GM18498 (cell line): ENCODE measurements around the gene PDZRN3.

ENCODE experiments used
- ATAC-seq: cut with Tn5 transposase; IDR thresholded peaks from one replicate; pipeline ENCODE4 v1.9.1; 2021; ENCODE audit warnings: mild to moderate bottlenecking, moderate library complexity; ENCODE audit not compliant: unreplicated experiment

PDZRN3 gene

DNA sequence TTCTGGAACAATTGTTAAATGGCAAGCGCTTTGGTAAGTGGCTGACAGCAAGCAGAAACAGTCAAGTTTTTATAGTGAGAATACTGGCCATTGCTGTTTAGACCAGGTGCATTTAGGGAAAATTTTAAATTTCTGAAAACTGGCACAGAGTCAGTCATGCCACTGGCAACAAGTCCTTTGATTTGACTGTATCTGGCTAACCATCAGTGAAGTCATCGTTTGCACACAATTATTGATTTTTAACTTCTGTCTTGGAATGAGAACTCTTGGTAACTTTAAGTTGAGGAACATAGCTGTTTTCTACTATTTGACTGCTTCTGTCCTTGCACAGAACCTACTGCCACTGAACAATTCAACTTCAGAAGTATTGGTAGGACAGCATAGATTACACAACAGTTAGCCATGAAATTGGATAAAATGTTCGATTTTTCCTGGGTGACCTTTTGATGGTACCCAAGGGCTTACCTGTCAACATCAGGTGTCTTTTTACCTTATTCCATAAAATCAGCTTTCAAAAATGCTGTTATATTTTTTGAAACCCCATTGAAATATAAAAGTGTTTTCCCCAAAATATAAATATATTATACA, 225.0 kb downstream of the PDZRN3 start:
- ATAC-seq: no peak

DNA sequence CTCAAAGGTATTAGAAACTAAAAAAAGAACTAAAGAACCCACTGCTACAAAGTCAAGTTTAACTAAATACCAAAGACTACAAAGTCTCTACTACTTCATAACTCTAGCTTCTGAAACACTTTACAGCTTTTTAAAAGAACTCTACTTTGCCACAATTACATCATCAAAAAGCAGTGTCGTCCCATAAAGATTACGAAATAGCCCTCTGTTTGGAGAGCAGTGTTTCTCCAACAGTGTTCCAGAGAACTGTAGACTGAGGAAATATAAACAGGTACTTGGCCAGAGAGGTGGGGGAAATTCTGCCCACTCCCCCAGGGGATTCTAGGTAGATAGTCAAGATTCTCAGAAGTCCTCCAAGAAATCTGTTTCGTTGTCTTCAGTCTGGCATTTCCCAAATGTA, 225.6 kb downstream of the PDZRN3 start:
- ATAC-seq: no peak

DNA sequence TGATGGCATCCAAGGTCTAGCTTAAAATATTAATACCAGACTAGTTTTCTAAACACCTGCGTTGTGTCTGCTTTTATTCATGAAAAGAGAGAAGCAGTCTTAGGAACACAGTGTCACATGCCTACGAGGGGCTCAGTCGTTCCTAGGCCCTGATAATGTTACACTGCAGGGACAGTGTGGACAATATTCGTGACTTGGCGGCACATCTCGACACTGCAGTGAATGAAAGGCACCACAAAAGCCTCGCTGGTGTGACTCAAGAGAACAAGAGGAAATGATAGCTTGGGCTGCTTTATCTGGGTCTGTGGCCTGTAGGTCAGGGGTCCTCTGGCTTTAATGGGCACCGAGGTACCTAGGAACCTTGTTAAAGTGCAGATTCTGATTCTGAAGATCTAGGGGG, 226.7 kb downstream of the PDZRN3 start:
- no peak for ATAC-seq

DNA sequence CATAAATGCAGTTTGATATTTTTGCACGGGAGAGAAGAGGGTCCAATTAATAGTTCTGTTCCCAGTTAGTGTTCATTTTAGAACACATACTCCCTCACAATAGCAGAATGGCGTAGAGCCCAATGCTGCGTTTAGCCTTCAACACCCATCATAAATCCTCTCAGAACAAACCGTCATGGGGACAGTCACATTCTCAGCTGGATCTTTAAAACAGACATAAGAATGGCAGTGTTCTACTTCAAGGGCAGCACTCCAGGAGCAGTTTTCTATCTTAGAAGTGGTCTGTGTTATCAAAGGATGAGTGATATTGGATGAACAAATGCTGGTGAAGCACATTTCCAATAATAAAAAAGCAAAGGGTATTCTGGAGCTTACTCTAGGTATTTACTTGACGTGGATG, 230.5 kb downstream of the PDZRN3 start:
- ATAC-seq: no peak

DNA sequence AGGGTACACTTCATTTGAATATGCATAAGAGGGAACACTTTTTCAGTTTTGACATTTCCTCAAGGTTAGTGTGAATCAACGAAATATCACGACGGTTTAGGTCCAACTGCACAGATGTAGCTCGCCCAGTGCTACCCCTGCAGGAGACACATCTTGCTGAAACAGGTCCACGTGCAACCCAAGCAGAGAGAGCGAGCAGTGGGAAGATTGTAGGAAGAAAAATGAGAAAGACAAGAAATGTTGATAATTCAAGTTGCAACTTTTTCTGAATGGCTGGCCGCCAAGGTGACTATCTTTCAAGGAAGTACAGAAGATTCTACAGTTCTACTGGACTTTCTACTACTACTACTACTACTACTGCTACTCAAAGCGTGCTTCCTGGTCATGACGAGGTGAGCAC, 231.7 kb downstream of the PDZRN3 start:
- ATAC-seq: no peak

DNA sequence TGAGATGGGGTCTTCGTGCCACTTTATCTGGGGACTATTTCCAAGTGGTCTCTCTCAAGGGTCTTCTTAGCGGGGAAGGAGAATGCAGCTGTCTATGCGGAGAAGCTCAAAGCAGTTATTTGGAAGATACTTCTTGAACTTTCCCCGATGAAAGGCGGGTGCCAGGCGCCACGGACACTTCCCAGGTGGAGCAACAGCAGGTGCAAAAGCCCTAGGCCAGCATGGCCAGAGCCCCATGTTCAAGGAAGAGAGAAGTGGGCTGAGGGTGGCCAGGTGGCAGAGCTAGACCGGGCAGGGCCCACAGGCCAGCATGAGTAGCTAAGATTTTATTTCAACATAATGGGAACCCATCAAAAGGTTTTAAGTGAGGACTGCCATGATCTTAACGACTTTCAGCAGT, 232.8 kb downstream of the PDZRN3 start:
- no peak for ATAC-seq

DNA sequence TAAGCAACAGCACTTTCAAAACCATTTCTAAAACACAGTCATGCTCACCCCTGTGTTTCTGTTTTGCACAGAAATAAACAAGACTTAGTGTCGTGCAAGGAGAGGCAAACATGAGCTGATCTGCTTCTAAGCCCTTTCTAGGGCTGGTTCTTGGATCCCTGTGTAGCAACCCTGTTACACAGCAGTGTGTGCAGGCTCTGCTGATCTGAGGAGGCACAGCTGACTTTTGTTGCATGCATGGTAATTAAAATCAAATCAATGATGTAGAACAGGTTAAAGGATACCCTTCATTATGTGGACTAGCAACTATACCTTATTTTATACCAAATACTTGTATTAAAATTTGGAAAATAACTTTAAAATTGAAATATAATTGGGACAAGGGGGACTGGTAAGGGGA, 234.8 kb downstream of the PDZRN3 start:
- no peak for ATAC-seq

DNA sequence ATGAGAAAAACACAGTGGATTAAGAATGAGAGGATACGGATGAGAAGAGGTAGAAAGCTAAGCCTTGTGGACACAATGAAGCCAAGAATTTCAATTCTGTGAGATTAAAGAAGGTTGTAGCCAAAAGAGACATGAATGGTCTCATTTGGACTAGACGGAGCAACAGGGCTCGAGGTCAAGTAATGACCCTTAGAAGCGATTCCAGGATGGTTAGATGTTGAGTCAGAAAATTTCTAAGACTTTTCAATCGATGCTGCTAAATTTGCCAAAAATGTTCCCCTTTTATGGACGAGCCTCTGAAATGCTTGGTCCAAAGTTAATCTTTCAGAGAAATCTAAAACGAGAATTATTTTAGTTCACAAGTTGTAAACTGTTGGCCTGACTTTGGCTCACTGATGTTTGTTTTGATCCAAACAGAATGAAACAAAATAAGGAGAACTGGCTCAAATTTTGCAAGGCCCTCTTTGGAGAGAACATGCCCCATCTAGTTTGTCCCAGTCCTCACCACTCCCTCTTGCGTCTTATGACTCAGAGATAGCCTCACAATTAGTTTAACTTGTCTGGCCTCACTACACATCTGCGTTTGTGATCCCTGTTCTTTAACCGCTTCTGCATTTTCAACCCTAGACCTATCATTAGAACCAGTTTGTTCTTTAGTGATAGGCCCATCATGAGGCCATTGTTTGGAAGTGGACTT, 235.5 kb downstream of the PDZRN3 start:
- no peak for ATAC-seq

DNA sequence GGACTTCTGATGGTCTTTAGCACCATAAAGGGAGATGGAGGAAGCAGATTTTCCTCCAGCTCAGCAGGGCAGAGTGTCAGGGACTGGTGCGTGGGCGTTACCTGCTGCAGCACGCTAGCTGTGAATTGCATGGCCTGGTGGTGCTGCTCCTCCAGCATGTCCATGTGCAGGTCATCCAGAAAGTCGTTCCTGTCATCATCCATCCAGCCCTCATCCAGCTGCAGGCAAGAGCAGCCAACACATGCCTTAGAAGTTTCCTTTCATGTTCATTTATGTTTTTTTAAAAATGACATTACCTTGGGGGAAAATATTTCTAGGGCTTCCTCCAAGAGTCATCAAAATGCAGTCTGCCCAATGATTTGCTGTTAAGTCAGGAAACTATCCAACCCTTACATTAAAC, 239.2 kb downstream of the PDZRN3 start:
- ATAC-seq: no peak

DNA sequence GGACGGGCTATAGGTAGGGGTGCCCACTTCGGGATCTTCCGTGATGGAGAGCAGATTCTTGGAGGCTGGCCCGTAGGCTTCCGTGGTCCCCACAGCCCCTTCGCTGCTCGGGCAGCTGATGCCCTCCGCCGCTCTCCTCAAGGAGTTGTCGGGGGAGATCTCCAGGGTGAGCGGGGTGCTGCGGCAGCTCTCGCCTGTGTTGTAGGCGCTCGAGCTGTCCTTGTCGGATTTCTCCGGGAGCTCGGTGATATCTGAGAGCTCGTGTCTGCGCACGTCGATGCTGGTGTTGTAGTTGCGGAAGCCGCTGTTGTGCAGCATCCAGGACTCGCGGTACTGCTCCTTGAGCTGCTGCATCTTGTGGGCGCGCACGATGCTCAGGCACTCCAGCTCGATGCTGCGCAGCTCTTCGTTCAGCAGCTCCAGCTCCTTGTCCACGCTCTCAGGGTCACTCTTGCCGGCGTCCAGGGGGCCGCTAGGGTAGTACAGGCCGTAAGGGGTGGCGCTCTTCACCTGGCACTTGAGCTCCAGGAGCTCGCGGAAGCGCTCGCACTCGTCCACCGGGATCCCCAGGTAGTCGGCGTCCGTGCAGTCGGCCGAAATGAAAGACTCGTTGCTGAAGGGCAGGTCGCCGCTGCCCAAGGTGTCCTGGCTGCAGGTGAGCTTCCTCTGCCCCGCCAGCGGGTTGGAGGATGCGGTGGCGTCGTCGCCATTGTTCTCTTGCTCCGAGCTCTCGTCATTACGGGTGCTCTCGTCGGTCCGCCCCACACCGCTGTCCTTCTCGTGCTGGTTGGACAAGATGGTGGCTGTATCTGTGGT, 240.4 kb downstream of the PDZRN3 start:
- no peak for ATAC-seq

DNA sequence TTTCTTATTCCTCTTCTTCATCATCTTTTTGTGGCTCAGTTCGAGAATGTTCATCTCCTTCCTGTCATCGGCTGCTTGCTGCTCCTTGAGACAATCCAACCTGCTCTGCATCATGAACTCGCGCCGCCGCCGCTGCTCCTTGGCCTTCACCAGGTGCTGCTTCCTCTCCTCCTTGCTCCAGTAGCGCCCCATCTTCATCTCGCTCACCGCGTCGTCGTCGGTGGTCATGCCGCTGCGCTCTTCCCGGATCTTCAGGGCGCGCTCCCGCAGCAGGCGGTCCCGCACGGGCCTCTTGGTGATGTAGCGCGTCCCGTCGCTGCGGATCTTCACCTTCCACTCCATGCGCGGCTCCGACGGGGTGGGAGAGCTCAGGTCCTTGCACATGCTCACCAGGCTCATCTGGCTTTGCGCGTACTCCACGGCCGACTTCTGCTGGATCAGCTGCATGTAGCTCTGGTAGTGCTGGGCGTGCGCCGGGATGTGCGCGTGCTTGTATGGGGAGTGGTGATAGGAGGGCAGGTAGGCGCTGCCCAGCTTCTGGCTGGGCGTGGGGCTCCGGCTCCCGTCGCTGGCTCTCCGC, 241.2 kb downstream of the PDZRN3 start:
- no peak for ATAC-seq

DNA sequence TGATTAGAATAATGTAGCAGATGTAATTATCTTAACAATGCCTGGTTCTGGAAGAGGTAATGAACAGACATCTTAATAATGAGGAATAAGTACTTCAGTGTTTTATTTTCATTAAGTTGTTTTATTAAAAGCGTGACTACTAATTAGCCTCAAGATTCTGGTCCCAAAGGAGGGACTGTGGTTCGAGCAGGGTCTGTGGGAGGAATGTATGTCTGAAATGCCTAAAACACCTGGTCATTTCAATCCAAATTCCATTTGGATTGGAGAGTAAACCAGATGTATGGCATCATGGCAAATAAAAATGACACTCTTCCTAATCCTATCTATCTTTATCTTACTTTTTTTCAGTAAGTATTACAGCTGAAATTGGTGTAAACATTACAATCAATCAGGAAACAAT, 243.2 kb downstream of the PDZRN3 start:
- no peak for ATAC-seq

DNA sequence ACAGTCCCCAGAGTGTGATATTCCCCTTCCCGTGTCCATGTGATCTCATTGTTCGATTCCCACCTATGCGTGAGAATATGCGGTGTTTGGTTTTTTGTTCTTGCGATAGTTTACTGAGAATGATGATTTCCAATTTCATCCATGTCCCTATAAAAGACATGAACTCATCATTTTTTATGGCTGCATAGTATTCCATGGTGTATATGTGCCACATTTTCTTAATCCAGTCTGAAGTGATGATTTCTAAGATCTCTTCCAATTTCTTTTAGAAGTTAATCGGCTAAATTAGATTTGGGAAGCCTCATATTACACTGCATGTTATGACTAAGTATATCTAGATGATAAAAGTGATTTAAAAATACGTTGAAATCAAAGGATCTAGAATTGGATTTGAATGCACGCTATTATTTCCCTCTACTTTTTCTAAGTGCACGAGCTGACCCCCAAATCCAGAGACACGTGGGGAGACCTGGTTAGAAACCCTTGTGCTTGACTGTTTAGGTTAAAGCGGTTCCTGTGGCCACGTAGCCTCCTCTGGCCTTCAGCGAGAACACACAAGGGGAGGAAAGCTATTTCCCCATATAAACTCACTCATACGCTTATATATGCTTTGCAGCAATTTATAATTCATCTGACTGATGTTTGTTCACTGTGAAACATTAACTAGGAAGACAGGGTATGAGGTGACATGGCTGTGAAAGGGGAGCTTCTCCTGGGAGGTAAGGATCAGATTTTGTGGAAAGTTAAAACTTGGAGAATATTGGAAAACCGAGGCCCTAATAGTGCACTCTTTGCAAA, 243.8 kb downstream of the PDZRN3 start:
- no peak for ATAC-seq

DNA sequence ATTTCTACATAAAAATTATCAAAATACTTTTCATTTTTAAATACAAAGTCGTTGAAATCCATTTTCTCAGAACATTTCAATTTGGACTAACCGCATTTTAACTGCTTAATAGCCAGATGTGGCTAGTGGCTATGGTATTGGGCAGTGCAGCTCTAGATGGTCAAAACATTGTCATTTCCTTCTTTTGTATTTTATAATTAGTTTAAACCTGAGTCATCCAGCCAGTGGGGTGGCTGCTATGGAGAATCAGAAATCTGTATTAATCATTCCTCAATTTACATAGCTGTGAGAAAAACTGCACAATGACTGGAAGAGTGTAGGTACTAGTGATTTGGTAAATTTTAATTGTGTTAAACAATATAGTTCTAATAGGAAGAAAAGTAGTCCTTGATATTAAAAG, 245.3 kb downstream of the PDZRN3 start:
- ATAC-seq: no peak

DNA sequence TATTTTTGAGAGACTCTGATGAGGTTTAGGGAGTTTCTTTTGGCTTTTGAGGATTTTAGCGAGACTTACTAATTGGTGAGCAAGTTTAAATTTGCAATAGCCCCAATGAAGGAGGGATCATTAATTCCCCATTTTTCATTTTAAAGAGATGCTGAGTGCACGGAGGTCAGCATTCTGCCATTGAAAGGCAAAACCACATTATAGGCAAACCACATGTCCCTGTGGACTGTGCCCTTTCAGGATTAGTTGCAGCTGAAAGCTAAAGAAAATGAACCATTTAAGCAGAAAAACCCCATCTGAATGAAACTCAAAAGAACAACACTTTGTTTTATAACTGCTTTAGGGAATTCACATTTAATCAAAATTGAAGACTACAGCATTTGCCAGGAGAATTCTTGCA, 246.5 kb downstream of the PDZRN3 start:
- no peak for ATAC-seq

DNA sequence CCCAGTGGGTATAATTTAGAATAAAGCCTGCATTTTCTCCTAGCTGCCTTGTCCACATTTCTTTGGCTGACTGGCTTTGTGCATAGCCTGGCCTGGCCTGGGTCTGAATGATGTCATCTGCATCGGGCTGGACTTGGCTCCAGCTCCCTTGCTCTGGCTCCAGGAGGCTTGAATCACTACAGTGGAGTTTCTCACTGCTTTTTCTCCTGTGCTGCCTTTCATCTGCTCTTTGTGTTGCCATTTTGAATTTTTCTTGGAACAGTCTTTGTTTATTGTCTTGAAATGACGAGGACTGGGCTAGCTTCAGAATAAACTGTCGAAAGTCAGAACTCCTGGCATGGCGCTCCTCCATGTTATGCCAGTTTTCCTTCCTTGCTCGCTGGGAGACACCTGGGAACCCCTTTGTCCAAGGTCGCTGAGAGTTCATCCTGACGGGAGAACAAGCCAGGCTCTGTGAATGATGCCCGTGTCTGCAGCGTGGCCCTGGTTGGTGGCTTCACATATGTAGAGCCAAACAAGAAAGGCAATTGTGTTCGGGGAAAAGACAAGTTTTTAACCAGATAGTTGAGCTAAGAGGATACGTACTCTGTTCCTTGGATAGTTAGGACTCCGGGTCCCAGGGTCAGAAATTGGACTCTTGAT, 258.9 kb downstream of the PDZRN3 start:
- ATAC-seq: no peak

DNA sequence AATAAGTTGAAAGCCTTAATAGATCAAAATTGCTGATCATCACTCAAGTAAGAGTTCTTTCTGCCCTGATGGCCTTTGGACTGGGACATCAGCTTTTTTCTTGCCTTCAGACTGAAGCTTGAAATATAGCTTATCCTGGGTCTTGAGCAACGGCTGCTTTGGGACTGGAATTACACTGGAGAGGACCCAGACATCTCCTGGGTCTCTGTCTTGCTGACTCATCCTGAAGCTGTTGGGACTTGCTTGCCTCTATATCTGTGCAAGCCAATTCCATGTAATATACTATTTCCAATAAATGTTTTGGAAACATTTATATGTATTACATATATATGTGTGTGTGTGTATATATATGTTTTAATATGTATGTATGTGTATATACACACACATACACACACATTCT, 260.2 kb downstream of the PDZRN3 start:
- ATAC-seq: no peak

DNA sequence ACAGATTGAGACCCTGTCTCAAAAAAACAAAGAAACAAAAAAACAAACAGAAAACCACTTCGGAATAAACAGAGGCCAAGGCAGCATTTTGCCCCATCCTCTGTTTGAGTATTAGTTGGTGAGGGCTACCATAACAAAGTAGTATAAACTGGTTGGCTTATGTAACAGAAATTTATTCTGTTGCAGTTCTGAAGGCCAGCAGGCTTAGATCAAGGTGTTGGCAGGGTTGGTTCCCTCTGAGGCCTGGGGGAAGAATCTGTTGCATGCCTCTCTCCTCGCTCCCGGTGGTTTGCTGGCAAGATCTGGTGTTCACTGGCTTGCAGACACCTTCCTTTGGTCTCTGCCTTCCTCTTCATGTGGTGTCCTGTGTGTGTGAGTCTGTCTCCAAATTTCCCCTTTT, 261.6 kb downstream of the PDZRN3 start:
- ATAC-seq: no peak

DNA sequence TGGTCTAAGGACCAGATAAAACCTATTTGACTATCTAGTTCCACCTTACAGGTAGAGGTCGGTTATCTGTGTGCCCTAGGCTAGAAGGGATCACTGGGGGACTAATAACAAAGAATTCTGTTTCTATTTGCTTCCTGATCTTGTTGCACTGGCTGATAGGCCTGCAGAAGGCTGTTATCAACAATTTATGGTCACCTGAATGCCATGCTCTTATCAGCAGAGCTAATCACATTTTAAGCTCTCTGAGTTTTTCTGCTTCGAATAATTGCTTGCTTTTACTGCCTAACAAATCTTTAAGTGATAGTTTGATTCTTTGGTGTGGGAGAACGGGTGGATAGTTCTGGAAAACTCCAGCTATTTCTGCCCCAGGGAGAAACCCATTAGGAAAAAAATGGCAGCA, 263.1 kb downstream of the PDZRN3 start:
- no peak for ATAC-seq

DNA sequence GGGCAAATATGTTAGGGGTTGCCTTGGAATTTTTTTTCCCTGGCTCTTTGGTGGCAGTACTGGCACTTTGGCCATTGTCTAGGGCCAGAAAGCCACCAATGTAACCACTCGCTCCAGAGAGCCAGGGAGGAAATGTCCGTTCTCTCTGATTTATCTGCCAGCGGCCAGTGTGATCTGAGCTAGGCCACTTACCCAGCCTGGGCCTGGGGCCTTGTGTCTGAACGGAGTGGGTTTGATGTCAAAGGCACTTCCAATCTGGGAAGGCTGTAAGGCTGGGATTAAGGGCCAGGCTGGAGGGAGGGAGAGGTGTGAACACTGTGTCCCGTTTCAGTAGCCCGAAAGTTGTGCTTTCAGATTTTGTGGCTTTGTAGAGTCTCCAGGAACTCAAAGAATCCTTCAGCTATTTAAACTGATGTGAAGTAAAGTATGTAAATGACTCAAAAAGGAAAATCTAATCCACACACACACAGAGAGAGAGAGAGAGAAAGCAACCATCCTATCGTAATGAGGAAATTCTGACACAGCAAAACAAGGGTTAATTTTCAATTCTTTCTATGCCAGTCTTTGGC, 271.0 kb downstream of the PDZRN3 start:
- no peak for ATAC-seq
